ENCODE measurements around the gene ACACA.

The ACACA gene

GRCh38 chr17:37081287-37081686, 325.3 kb downstream of the ACACA start (continued):
- TF ChIP-seq ZNF518A (tag by site-specific recombination; conservative IDR thresholded peaks at IDR 0.05; ENCODE audit: low read depth) (no peak), ZNF2 (tag by site-specific recombination; IDR thresholded peaks at IDR 0.05) (no peak), OVOL3 (tag by site-specific recombination; IDR thresholded peaks at IDR 0.05) (no peak), ZNF214 (tag by site-specific recombination; IDR thresholded peaks at IDR 0.05; ENCODE audit: borderline replicate concordance) (no peak), ZNF585B (tag by site-specific recombination; IDR thresholded peaks at IDR 0.05) (no peak)
- TF ChIP-seq, protein P1, sequence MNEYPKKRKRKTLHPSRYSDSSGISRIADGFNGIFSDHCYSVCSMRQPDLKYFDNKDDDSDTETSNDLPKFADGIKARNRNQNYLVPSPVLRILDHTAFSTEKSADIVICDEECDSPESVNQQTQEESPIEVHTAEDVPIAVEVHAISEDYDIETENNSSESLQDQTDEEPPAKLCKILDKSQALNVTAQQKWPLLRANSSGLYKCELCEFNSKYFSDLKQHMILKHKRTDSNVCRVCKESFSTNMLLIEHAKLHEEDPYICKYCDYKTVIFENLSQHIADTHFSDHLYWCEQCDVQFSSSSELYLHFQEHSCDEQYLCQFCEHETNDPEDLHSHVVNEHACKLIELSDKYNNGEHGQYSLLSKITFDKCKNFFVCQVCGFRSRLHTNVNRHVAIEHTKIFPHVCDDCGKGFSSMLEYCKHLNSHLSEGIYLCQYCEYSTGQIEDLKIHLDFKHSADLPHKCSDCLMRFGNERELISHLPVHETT (tag by site-specific recombination; IDR thresholded peaks at IDR 0.05) = no peak

DNA sequence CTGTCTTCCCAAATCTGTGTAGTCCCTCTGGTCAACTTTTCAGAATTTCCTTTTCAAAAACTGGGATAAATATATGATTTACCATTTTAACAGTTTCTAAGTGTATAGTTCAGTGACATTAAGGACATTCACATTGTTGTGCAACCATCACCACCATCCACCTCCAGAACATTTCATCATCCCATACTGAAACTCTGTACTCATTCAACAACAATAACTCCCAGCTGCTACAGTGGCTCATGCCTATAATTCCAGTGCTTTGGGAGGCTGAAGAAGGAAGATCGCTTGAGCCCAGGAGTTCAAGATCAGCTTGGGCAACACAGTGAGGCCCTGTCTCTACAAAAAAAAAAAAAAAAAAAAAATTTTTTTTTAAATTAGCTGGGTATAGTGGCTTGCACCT, 326.9 kb downstream of the ACACA start:
- Histone ChIP-seq H3K4me3 (ENCODE audit: low read depth, low read length) (no peak overlapping the region), H3K27ac (ENCODE audit: extremely low read depth, low read depth, low read length) (no peak overlapping the region), H3K36me3 (ENCODE audit: control insufficient read depth in 2 of 2, insufficient read depth in 1 of 2, low read length in 2 of 2) (peaks cover 0 to 2% of the 10 kb centered on the region in 2 experiments; a peak in 1 of 3 replicates), H3K4me1 (ENCODE audit: control insufficient read depth, insufficient read depth, low read length) (no peaks in the 10 kb centered on the region), H3K9me3 (ENCODE audit: control insufficient read depth, insufficient read depth, low read depth, low read length) (no peaks in the 10 kb centered on the region; the same call in 1 of the 2 replicates)
- ChIA-PET CTCF (interaction anchor here (0.7 kb wide), 1 partner anchor 33 kb away, joined by 4 read pairs; no protein-coding TSS in a partner anchor), POLR2A (interaction anchor here (0.6 kb wide), 1 partner anchor 141 kb away, joined by 3 read pairs; no protein-coding TSS in a partner anchor)
- TF ChIP-seq ATF2 (tag by site-specific recombination; IDR thresholded peaks at IDR 0.05; ENCODE audit: low read depth) (no peak), ZNF138 (tag by site-specific recombination; IDR thresholded peaks at IDR 0.05; ENCODE audit: borderline replicate concordance) (no peak), ZNF707 (tag by site-specific recombination; IDR thresholded peaks at IDR 0.05) (no peak), ZBTB49 (tag by site-specific recombination; IDR thresholded peaks at IDR 0.05; ENCODE audit: low read depth) (no peak), REPIN1 (tag by site-specific recombination; IDR thresholded peaks at IDR 0.05; ENCODE audit: low read depth) (no peak), GLI2 (tag by site-specific recombination; IDR thresholded peaks at IDR 0.05; ENCODE audit: borderline replicate concordance, low read depth) (no peak), ZNF596 (tag by site-specific recombination; IDR thresholded peaks at IDR 0.05) (no peak)
- TF ChIP-seq, protein P2, sequence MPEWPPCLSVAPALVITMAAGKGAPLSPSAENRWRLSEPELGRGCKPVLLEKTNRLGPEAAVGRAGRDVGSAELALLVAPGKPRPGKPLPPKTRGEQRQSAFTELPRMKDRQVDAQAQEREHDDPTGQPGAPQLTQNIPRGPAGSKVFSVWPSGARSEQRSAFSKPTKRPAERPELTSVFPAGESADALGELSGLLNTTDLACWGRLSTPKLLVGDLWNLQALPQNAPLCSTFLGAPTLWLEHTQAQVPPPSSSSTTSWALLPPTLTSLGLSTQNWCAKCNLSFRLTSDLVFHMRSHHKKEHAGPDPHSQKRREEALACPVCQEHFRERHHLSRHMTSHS (tag by site-specific recombination; IDR thresholded peaks at IDR 0.05) = no peak

All from HEK293 (cell line).